Fibroblast of mammary gland (primary cell): Measurements from ENCODE around the gene APH1A.

Experiments
- DNase-seq: peaks from one replicate; pipeline ENCODE4 v3.0.0-alpha.2; 2010; ENCODE audit warnings: low read depth
- H3K4me3 ChIP-seq: 2 replicates; pipeline ENCODE4 v1.5.1; 2011; ENCODE audit warnings: low read depth, mild to moderate bottlenecking, low read length, moderate library complexity; ENCODE audit not compliant: control insufficient read depth
- TF ChIP-seq, protein P1 (sequence below): conservative IDR thresholded peaks from 2 replicates; pipeline ENCODE4 v1.5.1; 2011; ENCODE audit warnings: low read depth, low read length, inconsistent platforms; ENCODE audit not compliant: control insufficient read depth, insufficient read depth

The APH1A gene

DNA sequence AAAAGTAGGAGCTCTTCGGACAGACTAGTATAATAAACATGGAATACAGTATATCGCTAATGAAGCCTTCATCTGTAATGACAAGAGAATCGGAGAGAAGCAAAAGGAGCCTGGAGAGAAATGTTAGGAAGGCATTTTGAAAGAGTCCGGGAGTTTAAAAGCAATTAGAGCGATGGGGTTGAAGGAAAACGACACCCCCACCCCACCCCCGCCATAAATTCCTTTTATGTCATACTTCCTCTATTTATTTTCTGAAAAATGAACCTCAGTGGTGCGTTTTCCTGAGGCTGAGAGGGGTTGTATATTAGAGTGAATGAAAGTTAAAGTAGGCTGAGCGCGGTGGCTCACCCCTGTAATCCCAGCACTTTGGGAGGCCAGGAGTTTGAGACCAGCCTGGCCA, 635 bp upstream of the APH1A start:
- TF ChIP-seq, protein P1, sequence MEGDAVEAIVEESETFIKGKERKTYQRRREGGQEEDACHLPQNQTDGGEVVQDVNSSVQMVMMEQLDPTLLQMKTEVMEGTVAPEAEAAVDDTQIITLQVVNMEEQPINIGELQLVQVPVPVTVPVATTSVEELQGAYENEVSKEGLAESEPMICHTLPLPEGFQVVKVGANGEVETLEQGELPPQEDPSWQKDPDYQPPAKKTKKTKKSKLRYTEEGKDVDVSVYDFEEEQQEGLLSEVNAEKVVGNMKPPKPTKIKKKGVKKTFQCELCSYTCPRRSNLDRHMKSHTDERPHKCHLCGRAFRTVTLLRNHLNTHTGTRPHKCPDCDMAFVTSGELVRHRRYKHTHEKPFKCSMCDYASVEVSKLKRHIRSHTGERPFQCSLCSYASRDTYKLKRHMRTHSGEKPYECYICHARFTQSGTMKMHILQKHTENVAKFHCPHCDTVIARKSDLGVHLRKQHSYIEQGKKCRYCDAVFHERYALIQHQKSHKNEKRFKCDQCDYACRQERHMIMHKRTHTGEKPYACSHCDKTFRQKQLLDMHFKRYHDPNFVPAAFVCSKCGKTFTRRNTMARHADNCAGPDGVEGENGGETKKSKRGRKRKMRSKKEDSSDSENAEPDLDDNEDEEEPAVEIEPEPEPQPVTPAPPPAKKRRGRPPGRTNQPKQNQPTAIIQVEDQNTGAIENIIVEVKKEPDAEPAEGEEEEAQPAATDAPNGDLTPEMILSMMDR = no peak
- H3K4me3 ChIP-seq = peak overlapping the region; percentile 93
- DNase-seq = no peak

DNA sequence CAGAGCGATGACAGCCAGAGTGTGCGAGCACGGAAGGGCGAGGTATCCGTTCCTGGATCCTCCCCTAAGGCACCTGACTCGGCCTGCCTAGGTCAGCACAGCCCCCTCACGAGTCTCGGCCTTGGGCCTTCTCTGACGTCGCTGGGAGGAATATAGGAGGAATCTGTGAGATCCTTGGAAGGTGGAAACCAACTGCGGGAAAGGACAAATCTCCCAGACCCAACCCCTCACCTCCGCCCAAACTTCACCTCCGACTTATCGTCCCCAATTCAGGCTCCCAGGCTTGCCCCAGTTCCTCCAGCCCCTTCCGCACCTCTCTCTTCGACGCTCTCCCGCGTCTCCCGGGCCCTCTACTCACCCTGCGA, 494 bp downstream of the APH1A start:
- TF ChIP-seq, protein P1 = no peak
- DNase-seq = peak; percentile 44
- H3K4me3 ChIP-seq = peak overlapping the region; percentile 93

DNA sequence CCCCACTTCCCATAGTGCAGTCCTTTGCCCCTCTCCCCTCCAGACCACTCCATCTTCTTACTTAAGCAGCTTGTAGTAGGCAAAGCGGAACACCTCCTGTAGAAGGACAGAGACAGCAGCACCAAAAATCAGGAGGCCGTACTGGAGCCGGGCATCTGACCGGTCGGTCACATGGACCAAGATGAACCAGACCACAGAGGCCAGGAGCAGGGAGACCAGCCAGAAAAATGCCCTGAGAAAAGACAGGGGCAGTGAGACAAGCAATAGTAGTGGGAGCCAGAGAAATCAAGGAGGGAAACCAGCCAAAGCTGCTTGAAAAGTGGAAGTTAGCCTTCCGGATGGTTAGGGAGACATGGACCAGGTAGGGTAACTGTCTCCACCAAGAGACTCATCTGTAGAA, 920 bp downstream of the APH1A start:
- peak overlapping the region; percentile 93 for H3K4me3 ChIP-seq
- DNase-seq = peak; percentile 14
- TF ChIP-seq, protein P1 = no peak

DNA sequence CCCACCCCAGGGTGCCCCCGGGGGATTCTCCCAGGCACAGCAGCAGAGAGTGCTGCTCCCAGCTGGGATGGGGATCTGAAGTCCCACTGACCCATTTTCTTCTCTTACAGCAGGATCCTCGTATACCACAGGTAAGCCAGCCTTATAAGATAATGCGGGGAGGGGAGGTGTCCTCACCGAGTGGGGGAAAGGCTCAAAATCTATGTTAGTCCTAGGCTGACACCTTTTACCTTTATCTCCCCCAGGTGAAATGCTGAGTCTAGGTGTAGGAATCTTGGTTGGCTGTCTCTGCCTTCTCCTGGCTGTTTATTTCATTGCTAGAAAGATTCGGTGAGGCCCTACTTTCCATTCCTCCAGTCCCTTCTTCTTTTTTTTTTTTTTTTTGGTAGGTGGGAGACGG, 5.3 kb downstream of the APH1A start:
- H3K4me3 ChIP-seq = no peak overlapping the region
- no peak for DNase-seq
- TF ChIP-seq, protein P1 = no peak

DNA sequence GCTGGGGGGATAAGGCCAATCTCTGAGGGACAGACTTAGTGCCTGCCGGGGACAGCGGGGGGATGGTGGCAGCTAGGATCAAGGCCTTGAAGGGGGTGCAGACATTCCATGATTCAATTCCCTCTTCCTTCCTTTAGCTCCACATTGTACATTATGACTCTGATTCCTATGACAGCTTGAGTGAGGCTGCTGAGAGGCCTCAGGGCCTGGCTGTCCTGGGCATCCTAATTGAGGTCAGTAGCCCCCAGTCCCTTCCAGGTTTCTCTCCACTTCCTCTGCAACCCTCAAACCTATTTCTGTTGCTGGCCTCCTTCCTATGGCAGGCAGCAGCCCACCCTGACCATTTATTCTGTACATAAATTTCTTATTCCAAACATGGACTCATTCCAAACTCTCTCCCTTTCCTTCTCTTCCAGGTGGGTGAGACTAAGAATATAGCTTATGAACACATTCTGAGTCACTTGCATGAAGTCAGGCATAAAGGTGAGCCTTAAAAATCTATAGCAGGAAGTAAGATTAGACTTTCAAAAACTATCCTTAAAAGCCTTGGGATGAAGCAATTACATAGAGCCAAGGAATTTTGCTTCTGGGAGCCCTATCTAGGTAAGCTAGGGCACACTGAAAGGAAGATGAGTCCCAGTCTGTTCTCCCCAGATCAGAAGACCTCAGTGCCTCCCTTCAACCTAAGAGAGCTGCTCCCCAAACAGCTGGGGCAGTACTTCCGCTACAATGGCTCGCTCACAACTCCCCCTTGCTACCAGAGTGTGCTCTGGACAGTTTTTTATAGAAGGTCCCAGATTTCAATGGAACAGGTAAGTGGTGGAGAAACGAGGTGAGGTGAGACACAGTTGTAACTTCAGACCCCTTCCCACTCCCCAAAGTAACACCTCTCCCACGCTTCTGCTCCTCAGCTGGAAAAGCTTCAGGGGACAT, 6.2 kb downstream of the APH1A start:
- DNase-seq = no peak
- TF ChIP-seq, protein P1 = no peak

DNA sequence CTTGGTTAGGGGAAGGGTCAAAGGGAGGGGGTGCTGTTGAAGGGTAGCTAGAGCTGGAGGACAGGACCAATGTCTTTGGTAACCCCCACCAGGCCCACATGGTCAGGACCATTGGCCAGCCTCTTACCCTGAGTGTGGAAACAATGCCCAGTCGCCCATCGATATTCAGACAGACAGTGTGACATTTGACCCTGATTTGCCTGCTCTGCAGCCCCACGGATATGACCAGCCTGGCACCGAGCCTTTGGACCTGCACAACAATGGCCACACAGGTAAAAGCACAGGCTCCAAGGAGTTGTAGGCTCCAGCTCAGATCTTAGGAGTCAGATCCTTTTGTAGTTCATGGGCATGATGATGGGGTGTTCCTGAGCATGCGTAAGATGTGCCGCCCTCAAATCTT, 7.4 kb downstream of the APH1A start:
- DNase-seq = no peak
- no peak overlapping the region for H3K4me3 ChIP-seq
- TF ChIP-seq, protein P1 = no peak

More for the DNA sequence above, 6.2 kb downstream of the APH1A start:
- H3K4me3 ChIP-seq = no peak overlapping the region
